IPS-18a (cell line): Measurements from ENCODE around the gene TIAM1.

Source experiments
- H3K27ac ChIP-seq: one replicate; pipeline ENCODE4 v1.5.1; 2013; ENCODE audit warnings: low read length
- H3K27me3 ChIP-seq: one replicate; pipeline ENCODE4 v1.6.1; 2013; ENCODE audit warnings: mild to moderate bottlenecking, low read length; ENCODE audit not compliant: control insufficient read depth, insufficient read depth
- H3K36me3 ChIP-seq: one replicate; pipeline ENCODE4 v1.6.1; 2013; ENCODE audit warnings: low read depth, low read length; ENCODE audit not compliant: control insufficient read depth
- H3K4me1 ChIP-seq: one replicate; pipeline ENCODE4 v1.6.1; 2013; ENCODE audit warnings: low read depth, low read length; ENCODE audit not compliant: control insufficient read depth
- H3K4me3 ChIP-seq: one replicate; pipeline ENCODE4 v1.5.1; 2013; ENCODE audit warnings: low read length
- H3K9ac ChIP-seq: one replicate; pipeline ENCODE4 v1.6.1; 2013; ENCODE audit warnings: mild to moderate bottlenecking, low read length, moderate library complexity
- H3K9me3 ChIP-seq: one replicate; pipeline ENCODE4 v1.6.1; 2013; ENCODE audit warnings: low read depth, low read length; ENCODE audit not compliant: control insufficient read depth

Gene TIAM1

GRCh38 chr21:31213787-31214186 lies 130.3 kb downstream of the TIAM1 start:
- Histone ChIP-seq H3K27me3 (no peaks in the 10 kb centered on the region), H3K4me3 (no peak overlapping the region), H3K27ac (no peak overlapping the region), H3K36me3 (no peaks in the 10 kb centered on the region), H3K9ac (no peak overlapping the region), H3K4me1 (no peaks in the 10 kb centered on the region), H3K9me3 (no peaks in the 10 kb centered on the region)

GRCh38 chr21:31211836-31212235 lies 132.2 kb downstream of the TIAM1 start:
- Histone ChIP-seq H3K36me3 (no peaks in the 10 kb centered on the region), H3K9ac (no peak overlapping the region), H3K27ac (no peak overlapping the region), H3K4me3 (no peak overlapping the region), H3K9me3 (no peaks in the 10 kb centered on the region), H3K4me1 (no peaks in the 10 kb centered on the region), H3K27me3 (no peaks in the 10 kb centered on the region)

- no peaks in the 10 kb centered on the region for H3K4me1 ChIP-seq
- H3K27ac ChIP-seq, result no peak overlapping the region
- H3K27me3 ChIP-seq, result no peaks in the 10 kb centered on the region
- no peak overlapping the region for H3K4me3 ChIP-seq
- H3K36me3 ChIP-seq, result no peaks in the 10 kb centered on the region
- no peak overlapping the region for H3K9ac ChIP-seq
- no peaks in the 10 kb centered on the region for H3K9me3 ChIP-seq
Measured at GRCh38 chr21:31205412-31205811, 138.6 kb downstream of the TIAM1 start.

GRCh38 chr21:31204801-31205200 lies 139.3 kb downstream of the TIAM1 start:
- H3K27ac ChIP-seq, result no peak overlapping the region
- H3K9me3 ChIP-seq, result no peaks in the 10 kb centered on the region
- no peaks in the 10 kb centered on the region for H3K4me1 ChIP-seq
- no peaks in the 10 kb centered on the region for H3K27me3 ChIP-seq
- H3K4me3 ChIP-seq, result no peak overlapping the region
- H3K9ac ChIP-seq, result no peak overlapping the region
- H3K36me3 ChIP-seq, result no peaks in the 10 kb centered on the region

GRCh38 chr21:31203431-31204054 lies 140.5 kb downstream of the TIAM1 start:
- Histone ChIP-seq H3K27ac (no peak overlapping the region), H3K9ac (no peak overlapping the region), H3K36me3 (no peaks in the 10 kb centered on the region), H3K27me3 (no peaks in the 10 kb centered on the region), H3K4me1 (no peaks in the 10 kb centered on the region), H3K4me3 (no peak overlapping the region), H3K9me3 (no peaks in the 10 kb centered on the region)

- Histone ChIP-seq H3K27me3 (no peaks in the 10 kb centered on the region), H3K4me1 (no peaks in the 10 kb centered on the region), H3K9ac (no peak overlapping the region), H3K9me3 (no peaks in the 10 kb centered on the region), H3K36me3 (no peaks in the 10 kb centered on the region), H3K4me3 (no peak overlapping the region), H3K27ac (no peak overlapping the region)
Measured at GRCh38 chr21:31201548-31201947, 142.5 kb downstream of the TIAM1 start.

GRCh38 chr21:31201144-31201543 lies 142.9 kb downstream of the TIAM1 start:
- Histone ChIP-seq H3K4me3 (no peak overlapping the region), H3K36me3 (no peaks in the 10 kb centered on the region), H3K27ac (no peak overlapping the region), H3K9ac (no peak overlapping the region), H3K9me3 (no peaks in the 10 kb centered on the region), H3K4me1 (no peaks in the 10 kb centered on the region), H3K27me3 (no peaks in the 10 kb centered on the region)

- Histone ChIP-seq H3K9ac (no peak overlapping the region), H3K27ac (no peak overlapping the region), H3K4me1 (peaks cover 9% of the 10 kb centered on the region), H3K27me3 (no peaks in the 10 kb centered on the region), H3K36me3 (no peaks in the 10 kb centered on the region), H3K4me3 (no peak overlapping the region), H3K9me3 (no peaks in the 10 kb centered on the region)
Measured at GRCh38 chr21:31198575-31198974, 145.5 kb downstream of the TIAM1 start.

- H3K36me3 ChIP-seq, result no peaks in the 10 kb centered on the region
- H3K27ac ChIP-seq, result no peak overlapping the region
- no peak overlapping the region for H3K9ac ChIP-seq
- H3K27me3 ChIP-seq, result no peaks in the 10 kb centered on the region
- H3K9me3 ChIP-seq, result no peaks in the 10 kb centered on the region
- peaks cover 9% of the 10 kb centered on the region for H3K4me1 ChIP-seq
- no peak overlapping the region for H3K4me3 ChIP-seq
Measured at GRCh38 chr21:31196724-31197123, 147.3 kb downstream of the TIAM1 start.

- no peak overlapping the region for H3K4me3 ChIP-seq
- no peak overlapping the region for H3K9ac ChIP-seq
- H3K9me3 ChIP-seq, result no peaks in the 10 kb centered on the region
- no peaks in the 10 kb centered on the region for H3K36me3 ChIP-seq
- no peak overlapping the region for H3K27ac ChIP-seq
- H3K4me1 ChIP-seq, result peaks cover 9% of the 10 kb centered on the region
- H3K27me3 ChIP-seq, result no peaks in the 10 kb centered on the region
Measured at GRCh38 chr21:31195334-31196015, 148.6 kb downstream of the TIAM1 start.

- H3K27ac ChIP-seq, result no peak overlapping the region
- H3K9me3 ChIP-seq, result no peaks in the 10 kb centered on the region
- H3K36me3 ChIP-seq, result no peaks in the 10 kb centered on the region
- H3K9ac ChIP-seq, result no peak overlapping the region
- no peaks in the 10 kb centered on the region for H3K27me3 ChIP-seq
- H3K4me1 ChIP-seq, result peaks cover 9% of the 10 kb centered on the region
- no peak overlapping the region for H3K4me3 ChIP-seq
Measured at GRCh38 chr21:31194510-31195293, 149.4 kb downstream of the TIAM1 start.
